CD4-positive, CD25-positive, alpha-beta regulatory T cell (primary cell): ENCODE data around the gene ADH4. TPM values are rescaled to one million over a fixed set of nuclear protein-coding genes. Genes with fewer than 3 reads are reported as not detected.
"Not testable (repeated sequence)": the region's sequence is repeated elsewhere in the genome, so short reads cannot be mapped to it uniquely, and the experiment has no call there.

ENCODE experiments used
- ATAC-seq, 2 donors: fragments of 150-1000 bp; cut with Tn5 transposase; one replicate each; pipeline ENCODE4 v1.10.0; 2021; ENCODE audit warnings: low read depth in 2 of 2, moderate number of reproducible peaks in 2 of 2, moderate library complexity in 1 of 2
- DNase-seq, 3 donors: peaks; one replicate each; pipeline versions ENCODE4 v3.0.0 to v3.0.0-alpha.2; 2012 to 2022; ENCODE audit warnings: mixed read lengths in 1 of 3
- H3K27ac ChIP-seq: one replicate; pipeline ENCODE4 v1.7.0; 2013; ENCODE audit warnings: mild to moderate bottlenecking, low read length; ENCODE audit not compliant: insufficient read depth, poor library complexity, severe bottlenecking
- H3K27me3 ChIP-seq: one replicate; pipeline ENCODE4 v1.7.0; 2013; ENCODE audit warnings: low read length; ENCODE audit not compliant: control insufficient read depth, insufficient read depth
- H3K36me3 ChIP-seq: one replicate; pipeline ENCODE4 v1.7.0; 2013; ENCODE audit warnings: mild to moderate bottlenecking, low read length, moderate library complexity; ENCODE audit not compliant: control insufficient read depth, insufficient read depth
- H3K4me1 ChIP-seq: 2 replicates; pipeline ENCODE4 v1.7.0; 2013; ENCODE audit warnings: mild to moderate bottlenecking, low read length; ENCODE audit not compliant: insufficient read depth, control insufficient read depth, poor library complexity, severe bottlenecking
- H3K4me3 ChIP-seq: one replicate; pipeline ENCODE4 v1.7.0; 2013; ENCODE audit warnings: low read depth, mild to moderate bottlenecking, low read length, moderate library complexity
- H3K9me3 ChIP-seq, 2 experiments: 1 replicate in 1 of 2; 2 replicates in 1 of 2; pipeline ENCODE4 v1.7.0; 2013; ENCODE audit warnings: low read length in 2 of 2, mild to moderate bottlenecking in 1 of 2, moderate library complexity in 1 of 2; ENCODE audit not compliant: control insufficient read depth in 2 of 2
- H3K27ac Mint-ChIP-seq, 3 donors: one replicate each; pipeline ENCODE4 v1.8.0; 2020 to 2022; ENCODE audit warnings: mild to moderate bottlenecking in 3 of 3, mixed read lengths in 3 of 3, moderate library complexity in 2 of 3
- H3K27me3 Mint-ChIP-seq: one replicate; pipeline ENCODE4 v1.8.0; 2022; ENCODE audit warnings: mild to moderate bottlenecking, mixed read lengths
- H3K36me3 Mint-ChIP-seq: one replicate; pipeline ENCODE4 v1.8.0; 2020; ENCODE audit warnings: mixed read lengths
- H3K4me1 Mint-ChIP-seq, 4 donors: one replicate each; pipeline ENCODE4 v1.8.0; 2020 to 2022; ENCODE audit warnings: mixed read lengths in 4 of 4, mild to moderate bottlenecking in 1 of 4
- H3K4me3 Mint-ChIP-seq, 4 donors: one replicate each; pipeline ENCODE4 v1.8.0; 2020 to 2022; ENCODE audit warnings: mild to moderate bottlenecking in 4 of 4, mixed read lengths in 4 of 4, moderate library complexity in 3 of 4
- H3K9me3 Mint-ChIP-seq, 7 donors: one replicate each; pipeline ENCODE4 v1.8.0; 2020 to 2022; ENCODE audit warnings: mixed read lengths in 7 of 7, mild to moderate bottlenecking in 3 of 7, moderate library complexity in 2 of 7
- polyA plus RNA-seq, 4 donors: library from polyadenylated mRNA; unstranded; fragments of 300-500 nt; fragmentation: Illumina TruSeq; gene quantifications; one replicate each; pipeline ENCODE4 v1.2.3, GENCODE V29; 2021
- total RNA-seq: library from RNA; stranded (reverse); gene quantifications from one replicate; pipeline ENCODE4 v1.2.3, GENCODE V29; 2022

The ADH4 gene
- total and polyA plus RNA-seq, 5 donors from 2014 or later, result not detected

- Mint-ChIP-seq H3K4me3 (no peak overlapping the region), H3K27me3 (peaks cover 6% of the 10 kb centered on the region), H3K9me3 (peaks cover 0 to 2% (median 0%) of the 10 kb centered on the region in 7 donors), H3K36me3 (peaks cover 4% of the 10 kb centered on the region), H3K27ac (peak overlapping the region in 2 of 3 donors; percentile 3 to 16), H3K4me1 (peaks cover 0 to 5% (median 2%) of the 10 kb centered on the region in 4 donors)
- Histone ChIP-seq H3K27ac (no peak overlapping the region), H3K4me1 (no peaks in the 10 kb centered on the region), H3K9me3 (no peaks in the 10 kb centered on the region), H3K4me3 (no peak overlapping the region), H3K27me3 (no peaks in the 10 kb centered on the region), H3K36me3 (no peaks in the 10 kb centered on the region)
- DNase-seq (no peak), ATAC-seq (no peak)
These were observed 40.9 kb downstream of the ADH4 start for GRCh38 chr4:99103166-99103565.

- Mint-ChIP-seq H3K4me3 (no peak overlapping the region), H3K9me3 (peaks cover 0 to 2% (median 0%) of the 10 kb centered on the region in 7 donors), H3K27me3 (peaks cover 6% of the 10 kb centered on the region), H3K4me1 (peaks cover 0 to 5% (median 2%) of the 10 kb centered on the region in 4 donors), H3K36me3 (peaks cover 4% of the 10 kb centered on the region), H3K27ac (no peak overlapping the region)
- H3K36me3 ChIP-seq, result no peaks in the 10 kb centered on the region
- DNase-seq, result no peak
- no peak overlapping the region for H3K27ac ChIP-seq
- H3K27me3 ChIP-seq, result no peaks in the 10 kb centered on the region
- H3K4me3 ChIP-seq, result no peak overlapping the region
- H3K4me1 ChIP-seq, result no peaks in the 10 kb centered on the region
- H3K9me3 ChIP-seq, result no peaks in the 10 kb centered on the region
- ATAC-seq, result no peak
These were observed 41.5 kb downstream of the ADH4 start for GRCh38 chr4:99102634-99103033.

- peaks cover 4% of the 10 kb centered on the region for H3K36me3 Mint-ChIP-seq
- H3K27ac Mint-ChIP-seq, result no peak overlapping the region
- peaks cover 0 to 6% (median 4%) of the 10 kb centered on the region in 7 donors for H3K9me3 Mint-ChIP-seq
- Histone ChIP-seq H3K9me3 (no peaks in the 10 kb centered on the region), H3K27me3 (no peaks in the 10 kb centered on the region), H3K4me3 (no peak overlapping the region), H3K4me1 (no peaks in the 10 kb centered on the region), H3K36me3 (no peaks in the 10 kb centered on the region), H3K27ac (no peak overlapping the region)
- H3K4me1 Mint-ChIP-seq, result peaks cover 0 to 5% (median 2%) of the 10 kb centered on the region in 4 donors
- DNase-seq, result no peak
- peaks cover 15% of the 10 kb centered on the region for H3K27me3 Mint-ChIP-seq
- H3K4me3 Mint-ChIP-seq, result no peak overlapping the region
- ATAC-seq, result no peak
These were observed 43.2 kb downstream of the ADH4 start for GRCh38 chr4:99100876-99101275.

GRCh38 chr4:99099814-99100213 lies 44.3 kb downstream of the ADH4 start:
- not testable (repeated sequence) for H3K4me3 Mint-ChIP-seq, H3K27ac ChIP-seq, H3K27ac Mint-ChIP-seq, H3K36me3 ChIP-seq, H3K4me1 ChIP-seq, H3K27me3 ChIP-seq, ATAC-seq, H3K4me1 Mint-ChIP-seq, H3K9me3 ChIP-seq, DNase-seq, H3K36me3 Mint-ChIP-seq, H3K4me3 ChIP-seq, H3K9me3 Mint-ChIP-seq
- H3K27me3 Mint-ChIP-seq, result peaks cover 15% of the 10 kb centered on the region

- Histone ChIP-seq H3K4me1 (no peaks in the 10 kb centered on the region), H3K9me3 (no peaks in the 10 kb centered on the region), H3K36me3 (no peaks in the 10 kb centered on the region), H3K27me3 (no peaks in the 10 kb centered on the region), H3K27ac (no peak overlapping the region), H3K4me3 (no peak overlapping the region)
- H3K36me3 Mint-ChIP-seq, result peaks cover 4% of the 10 kb centered on the region
- H3K4me3 Mint-ChIP-seq, result no peak overlapping the region
- peaks cover 15% of the 10 kb centered on the region for H3K27me3 Mint-ChIP-seq
- ATAC-seq (no peak), DNase-seq (no peak)
- H3K27ac Mint-ChIP-seq, result no peak overlapping the region
- peaks cover 0 to 5% (median 2%) of the 10 kb centered on the region in 4 donors for H3K4me1 Mint-ChIP-seq
- peaks cover 0 to 6% (median 4%) of the 10 kb centered on the region in 7 donors for H3K9me3 Mint-ChIP-seq
These were observed 44.8 kb downstream of the ADH4 start for GRCh38 chr4:99099311-99099710.

GRCh38 chr4:99091841-99092240 lies 52.3 kb downstream of the ADH4 start:
- H3K27me3 ChIP-seq, H3K9me3 Mint-ChIP-seq, DNase-seq, H3K36me3 Mint-ChIP-seq, H3K36me3 ChIP-seq, ATAC-seq, H3K27ac ChIP-seq, H3K9me3 ChIP-seq, H3K27me3 Mint-ChIP-seq, H3K4me3 ChIP-seq, H3K27ac Mint-ChIP-seq: not testable (repeated sequence)
- peak overlapping the region in 1 of 4 donors; percentile 95 for H3K4me3 Mint-ChIP-seq
- peaks cover 23% of the 10 kb centered on the region for H3K4me1 ChIP-seq
- H3K4me1 Mint-ChIP-seq, result peaks cover 20 to 53% (median 43%) of the 10 kb centered on the region in 4 donors

GRCh38 chr4:99091216-99091575 lies 52.9 kb downstream of the ADH4 start:
- H3K27ac Mint-ChIP-seq, result no peak overlapping the region

GRCh38 chr4:99090481-99091215 lies 53.4 kb downstream of the ADH4 start:
- no peaks in the 10 kb centered on the region for H3K27me3 ChIP-seq
- no peak overlapping the region for H3K27ac ChIP-seq
- no peak overlapping the region for H3K4me3 ChIP-seq
- DNase-seq (no peak), ATAC-seq (no peak)
- H3K36me3 Mint-ChIP-seq, result no peaks in the 10 kb centered on the region
- peak overlapping the region; percentile 66 to 95 (median 78) for H3K4me3 Mint-ChIP-seq
- H3K27ac Mint-ChIP-seq, result peak overlapping the region; percentile 43 to 96 (median 83)
- no peaks in the 10 kb centered on the region for H3K36me3 ChIP-seq
- H3K4me1 ChIP-seq, result peaks cover 27% of the 10 kb centered on the region
- H3K9me3 ChIP-seq, result no peaks in the 10 kb centered on the region
- no peaks in the 10 kb centered on the region for H3K27me3 Mint-ChIP-seq
- H3K4me1 Mint-ChIP-seq, result peaks cover 25 to 64% (median 51%) of the 10 kb centered on the region in 4 donors
- H3K9me3 Mint-ChIP-seq, result peaks cover 0 to 2% (median 0%) of the 10 kb centered on the region in 7 donors

More at GRCh38 chr4:99091216-99091575, 52.9 kb downstream of the ADH4 start:
- Mint-ChIP-seq H3K4me1 (peaks cover 24 to 60% (median 48%) of the 10 kb centered on the region in 4 donors), H3K4me3 (peak overlapping the region in 2 of 4 donors; percentile 82 to 95), H3K27me3 (no peaks in the 10 kb centered on the region), H3K9me3 (peaks cover 0 to 2% (median 0%) of the 10 kb centered on the region in 7 donors), H3K36me3 (no peaks in the 10 kb centered on the region)
- DNase-seq (no peak), ATAC-seq (no peak)
- Histone ChIP-seq H3K27me3 (no peaks in the 10 kb centered on the region), H3K4me1 (peaks cover 27% of the 10 kb centered on the region), H3K27ac (no peak overlapping the region), H3K9me3 (no peaks in the 10 kb centered on the region), H3K4me3 (no peak overlapping the region), H3K36me3 (no peaks in the 10 kb centered on the region)
